ENCODE results near the gene AFAP1L2.
"Not testable (repeated sequence)": the region's sequence is repeated elsewhere in the genome, so short reads cannot be mapped to it uniquely, and the experiment has no call there.

The AFAP1L2 gene

GRCh38 chr10:114335614-114336013 lies 68.7 kb downstream of the AFAP1L2 start:
- no peak for DNase-seq (ENCODE audit: low read depth)

- DNase-seq (ENCODE audit: low read depth), result no peak
These were observed 70.0 kb downstream of the AFAP1L2 start for GRCh38 chr10:114334301-114334700.

GRCh38 chr10:114333441-114333840 lies 70.9 kb downstream of the AFAP1L2 start:
- not testable (repeated sequence) for DNase-seq (ENCODE audit: low read depth)

- no peak for DNase-seq (ENCODE audit: low read depth)
These were observed 71.8 kb downstream of the AFAP1L2 start for GRCh38 chr10:114332301-114333192.

- DNase-seq (ENCODE audit: low read depth), result no peak
These were observed 74.5 kb downstream of the AFAP1L2 start for GRCh38 chr10:114329634-114330365.

- no peak for DNase-seq (ENCODE audit: low read depth)
These were observed 75.4 kb downstream of the AFAP1L2 start for GRCh38 chr10:114328874-114329273.

GRCh38 chr10:114328441-114328812 lies 75.9 kb downstream of the AFAP1L2 start:
- DNase-seq (ENCODE audit: low read depth), result no peak

- DNase-seq (ENCODE audit: low read depth), result no peak
These were observed 76.5 kb downstream of the AFAP1L2 start for GRCh38 chr10:114327537-114328440.

GRCh38 chr10:114326795-114327194 lies 77.5 kb downstream of the AFAP1L2 start:
- no peak for DNase-seq (ENCODE audit: low read depth)

GRCh38 chr10:114323023-114323422 lies 81.3 kb downstream of the AFAP1L2 start:
- DNase-seq (ENCODE audit: low read depth), result no peak

GRCh38 chr10:114322344-114322743 lies 82.0 kb downstream of the AFAP1L2 start:
- no peak for DNase-seq (ENCODE audit: low read depth)

GRCh38 chr10:114320249-114321116 lies 83.8 kb downstream of the AFAP1L2 start:
- no peak for DNase-seq (ENCODE audit: low read depth)

GRCh38 chr10:114319406-114320248 lies 84.7 kb downstream of the AFAP1L2 start:
- no peak for DNase-seq (ENCODE audit: low read depth)

GRCh38 chr10:114316744-114317143 lies 87.6 kb downstream of the AFAP1L2 start:
- DNase-seq (ENCODE audit: low read depth), result no peak

- no peak for DNase-seq (ENCODE audit: low read depth)
These were observed 88.5 kb downstream of the AFAP1L2 start for GRCh38 chr10:114315566-114316420.

GRCh38 chr10:114313866-114314265 lies 90.4 kb downstream of the AFAP1L2 start:
- DNase-seq (ENCODE audit: low read depth), result no peak

- DNase-seq (ENCODE audit: low read depth), result no peak
These were observed 91.2 kb downstream of the AFAP1L2 start for GRCh38 chr10:114313139-114313538.

- no peak for DNase-seq (ENCODE audit: low read depth)
These were observed 92.6 kb downstream of the AFAP1L2 start for GRCh38 chr10:114311496-114312209.

GRCh38 chr10:114311023-114311422 lies 93.3 kb downstream of the AFAP1L2 start:
- DNase-seq (ENCODE audit: low read depth), result no peak

All from stimulated activated CD8-positive, alpha-beta memory T cell treated with anti-CD3 and anti-CD28 coated beads, Interleukin-7, amount 100 ng/mL, for 24 hours (primary cell).